ENCODE data around the gene CNTFR.
"Not testable (repeated sequence)": the region's sequence is repeated elsewhere in the genome, so short reads cannot be mapped to it uniquely, and the experiment has no call there.

CNTFR gene

DNA sequence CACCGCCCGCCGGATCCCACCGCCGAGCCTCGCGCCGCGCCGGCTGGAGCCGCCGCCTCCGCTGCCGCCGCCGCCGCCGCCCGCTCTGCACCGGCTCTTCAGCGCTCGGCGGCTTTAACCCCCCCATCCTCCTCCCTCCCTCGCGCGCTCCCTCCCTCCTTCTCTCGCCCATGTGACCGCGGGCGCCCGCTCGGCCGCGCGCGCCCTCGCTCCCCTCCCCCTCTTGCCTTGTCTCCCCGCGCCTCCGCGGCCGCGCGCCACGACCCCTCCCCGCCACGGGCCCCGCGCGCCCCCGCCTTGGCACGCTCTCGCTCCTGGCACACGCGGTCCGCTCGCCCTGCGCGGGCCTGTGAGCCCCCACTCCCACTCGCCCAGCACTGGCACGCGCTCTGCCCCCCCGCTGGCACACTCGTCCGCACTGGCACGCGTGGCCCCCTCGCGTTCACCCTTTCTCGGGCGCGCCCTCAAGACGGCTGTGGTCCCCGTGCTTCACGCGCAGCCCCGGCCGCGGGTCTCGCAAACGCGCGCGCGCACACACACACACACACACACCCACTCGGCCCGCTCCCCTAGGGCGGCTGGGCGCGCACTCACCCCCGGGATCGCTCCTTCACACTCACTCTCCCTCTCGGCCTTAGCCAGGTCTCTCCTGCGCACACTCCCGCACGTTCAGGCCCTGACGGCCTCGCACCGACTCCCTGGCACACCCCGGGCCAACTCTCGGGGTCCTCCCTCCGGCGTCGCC, at the start of gene CNTFR:
CNTFR (minus strand) TSS at position 89 of the 745 bp plus-strand sequence. CDS start 20,743 bp downstream, outside the sequence.
- DNase-seq = peak; percentile 87

DNA sequence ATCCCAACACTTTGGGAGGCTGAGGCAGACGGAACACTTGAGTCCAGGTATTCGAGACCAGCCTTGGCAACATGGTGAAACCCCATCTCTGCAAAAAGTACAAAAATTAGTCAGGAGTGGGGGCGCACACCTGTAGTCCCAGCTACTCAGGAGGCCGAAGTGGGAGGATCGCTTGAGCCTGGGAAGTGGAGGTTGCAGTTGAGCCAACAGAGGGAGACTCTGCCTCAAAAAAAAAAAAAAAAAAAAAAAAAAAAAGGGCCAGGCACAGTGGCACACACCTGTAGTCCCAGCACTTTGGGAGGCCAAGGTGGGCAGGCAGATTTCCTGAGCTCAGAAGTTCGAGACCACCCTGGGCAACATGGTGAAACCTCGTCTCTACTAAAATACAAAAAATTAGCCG, 49.8 kb upstream of the CNTFR start:
- DNase-seq = not testable (repeated sequence)

- DNase-seq = no peak
Measured at GRCh38 chr9:34638138-34638445, 48.6 kb upstream of the CNTFR start.

- DNase-seq = peak; percentile 98
Measured at GRCh38 chr9:34637356-34638137, 48.0 kb upstream of the CNTFR start, which contains the start of gene SIGMAR1. TSS of gene SIGMAR1 (minus strand) at chr9:34637787. CDS start at chr9:34637697, 90 bp downstream.

DNA sequence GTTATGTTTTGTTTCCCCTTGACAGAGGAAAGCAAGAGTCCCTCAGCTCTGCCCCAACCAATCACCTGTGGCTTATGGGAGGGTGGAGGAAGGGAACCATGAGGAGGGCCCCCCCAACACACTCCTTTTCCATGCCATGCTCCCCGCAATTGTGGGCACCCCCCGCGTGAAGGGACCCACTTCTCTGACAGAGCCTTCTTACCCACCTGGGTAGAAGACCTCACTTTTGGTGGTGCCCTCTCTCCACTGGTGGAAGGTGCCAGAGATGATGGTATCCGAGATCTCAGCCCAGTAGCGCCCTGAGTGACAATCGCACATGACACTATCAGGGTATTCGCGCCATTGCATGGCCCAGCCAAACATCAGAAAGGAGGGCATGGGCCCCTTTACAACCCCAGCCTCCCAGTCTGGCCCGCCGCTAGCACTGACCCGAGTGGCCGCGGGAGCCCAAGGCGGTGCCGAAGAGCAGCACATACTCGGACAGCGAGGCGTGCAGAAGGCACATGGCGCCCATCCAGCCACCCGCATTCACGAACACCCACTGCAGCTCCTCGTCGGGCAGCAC, 47.3 kb upstream of the CNTFR start:
- no peak for DNase-seq

DNA sequence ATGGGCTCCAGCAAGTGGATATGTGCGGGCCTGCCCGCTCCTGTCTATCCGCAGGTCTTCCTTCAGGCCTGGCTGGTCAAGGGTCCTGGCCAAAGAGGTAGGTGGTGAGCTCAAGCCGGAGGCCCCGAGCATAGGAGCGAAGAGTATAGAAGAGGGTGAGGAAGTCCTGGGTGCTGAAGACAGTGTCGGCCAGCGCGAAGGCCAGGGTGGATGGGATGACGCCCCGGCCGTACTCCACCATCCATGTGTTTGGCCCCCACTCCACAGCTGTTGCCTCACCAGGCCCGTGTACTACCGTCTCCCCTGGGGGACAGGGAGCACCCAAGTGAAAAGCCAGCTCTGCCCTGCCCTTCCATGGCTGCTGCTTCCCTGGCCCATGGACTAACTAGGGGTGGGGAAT, 46.0 kb upstream of the CNTFR start:
- DNase-seq = no peak

GRCh38 chr9:34634551-34635248, 45.2 kb upstream of the CNTFR start:
- DNase-seq = no peak

- DNase-seq = peak; percentile 83
Measured at GRCh38 chr9:34633851-34634550, 44.5 kb upstream of the CNTFR start.

GRCh38 chr9:34633166-34633565, 43.6 kb upstream of the CNTFR start:
- DNase-seq = no peak

DNA sequence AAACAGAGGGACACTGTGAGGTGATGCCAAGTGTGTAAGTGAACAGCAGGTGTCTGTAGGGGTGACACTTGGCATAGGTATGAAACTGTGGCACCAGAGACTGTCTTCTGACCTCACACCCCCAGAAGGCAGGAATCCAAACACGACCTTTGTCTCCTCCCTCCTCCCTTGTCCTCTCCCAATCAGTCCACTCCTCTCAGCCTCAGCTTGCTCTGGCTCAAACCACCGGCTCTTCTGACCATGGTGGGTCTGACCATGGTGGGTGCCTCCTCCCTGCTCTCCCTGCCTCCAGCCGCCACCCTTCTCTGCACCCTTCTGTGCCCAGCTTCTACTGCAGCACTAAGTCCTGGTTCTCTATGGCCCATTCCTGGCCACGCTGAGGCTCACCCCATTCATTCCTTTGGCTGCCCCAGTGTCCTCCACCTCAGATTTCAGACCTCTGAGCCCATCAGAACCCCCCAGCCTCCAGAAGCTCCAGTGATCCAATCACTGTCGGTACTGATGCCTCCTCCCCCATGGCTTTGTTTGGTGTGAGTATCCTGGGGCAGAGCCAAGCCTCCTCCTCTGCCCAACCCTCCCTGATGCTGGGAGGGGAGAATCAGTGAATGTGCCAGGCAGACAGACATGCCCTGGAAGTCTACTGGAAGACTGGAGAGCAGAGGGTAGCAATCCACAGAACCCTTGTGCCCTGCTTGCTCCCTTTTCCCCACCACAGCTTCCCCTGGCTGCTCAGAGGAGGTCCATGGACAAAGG, 41.1 kb upstream of the CNTFR start:
- no peak for DNase-seq

DNA sequence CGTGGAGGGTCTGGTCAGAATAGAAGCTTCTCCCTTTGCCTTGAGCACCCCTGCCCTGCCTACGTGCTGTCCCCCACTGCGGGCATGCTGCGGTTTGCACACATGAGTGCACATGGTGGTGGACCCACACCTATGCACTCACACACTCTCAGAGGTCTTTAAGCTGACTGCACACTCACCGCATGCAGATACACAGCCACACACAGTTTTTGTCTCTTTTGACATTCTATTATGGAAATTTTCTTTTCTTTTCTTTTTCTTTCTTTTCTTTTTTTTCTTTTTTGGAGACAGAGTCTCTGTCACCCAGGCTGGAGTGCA, 39.9 kb upstream of the CNTFR start:
- no peak for DNase-seq

- DNase-seq = peak; percentile 47
Measured at GRCh38 chr9:34628656-34629490, 39.3 kb upstream of the CNTFR start, which contains the start of gene ARID3C. TSS of gene ARID3C (minus strand) at chr9:34629066. CDS start at chr9:34628014, 1,052 bp downstream.

DNA sequence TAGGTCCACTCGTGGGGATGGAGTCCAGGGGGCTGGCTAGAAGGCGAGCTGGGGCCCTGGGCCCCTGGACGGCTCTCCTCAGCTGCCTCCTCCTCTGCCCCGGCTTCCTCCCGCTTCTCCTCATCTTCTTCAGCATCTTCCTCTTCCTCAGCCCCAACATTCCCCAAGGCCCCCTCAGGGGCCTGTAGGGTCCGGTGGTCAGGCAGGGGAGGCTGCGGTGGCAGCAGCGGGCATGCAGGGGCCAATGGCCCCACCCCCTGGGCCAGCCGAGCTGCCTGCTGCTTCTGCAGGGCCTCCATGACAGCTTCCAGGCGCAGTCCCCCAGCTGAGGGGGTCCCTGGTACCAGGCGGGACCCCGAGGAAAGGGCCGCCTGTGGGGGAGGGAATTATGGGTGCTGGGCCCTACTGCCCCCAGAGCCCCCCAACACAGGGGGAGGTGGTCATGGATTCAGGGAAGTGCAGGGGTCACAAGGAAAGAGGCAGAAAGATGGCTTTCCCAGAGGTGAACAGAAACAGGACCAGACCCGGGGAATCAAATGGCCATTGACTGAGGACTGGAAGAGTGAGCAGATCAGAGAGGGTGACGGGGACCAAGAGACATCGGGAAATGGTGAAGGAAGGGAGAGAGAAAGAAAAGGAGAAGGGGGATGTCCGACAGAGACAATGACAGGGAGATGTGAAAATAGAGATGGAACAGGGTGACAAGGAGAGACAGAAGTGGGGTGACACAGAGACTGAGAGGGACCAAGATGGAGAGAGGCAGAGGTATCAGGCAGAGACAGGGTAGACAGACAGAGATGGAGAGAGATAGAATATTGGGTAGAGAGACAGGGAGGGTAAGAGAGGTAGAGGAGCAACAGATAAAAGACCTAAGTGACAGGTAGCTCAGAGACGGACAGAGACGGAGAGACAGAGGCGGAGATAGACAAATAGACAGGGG, 38.5 kb upstream of the CNTFR start:
- DNase-seq = no peak

DNA sequence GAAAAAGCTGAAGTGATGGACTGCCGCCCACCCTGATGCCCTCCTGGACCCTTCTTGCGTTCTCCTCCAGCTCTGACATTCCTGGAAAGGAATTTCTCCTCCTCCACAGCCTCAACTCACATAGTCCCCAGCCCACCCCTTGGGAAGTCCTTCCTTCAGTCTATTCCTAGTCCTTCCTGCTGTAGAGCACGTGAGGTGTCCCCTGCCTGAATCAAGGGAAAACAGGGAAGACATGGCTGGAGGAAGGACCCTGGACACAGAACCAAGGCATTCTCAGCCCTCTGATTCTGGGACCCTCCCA, 35.6 kb upstream of the CNTFR start:
- DNase-seq = no peak

DNA sequence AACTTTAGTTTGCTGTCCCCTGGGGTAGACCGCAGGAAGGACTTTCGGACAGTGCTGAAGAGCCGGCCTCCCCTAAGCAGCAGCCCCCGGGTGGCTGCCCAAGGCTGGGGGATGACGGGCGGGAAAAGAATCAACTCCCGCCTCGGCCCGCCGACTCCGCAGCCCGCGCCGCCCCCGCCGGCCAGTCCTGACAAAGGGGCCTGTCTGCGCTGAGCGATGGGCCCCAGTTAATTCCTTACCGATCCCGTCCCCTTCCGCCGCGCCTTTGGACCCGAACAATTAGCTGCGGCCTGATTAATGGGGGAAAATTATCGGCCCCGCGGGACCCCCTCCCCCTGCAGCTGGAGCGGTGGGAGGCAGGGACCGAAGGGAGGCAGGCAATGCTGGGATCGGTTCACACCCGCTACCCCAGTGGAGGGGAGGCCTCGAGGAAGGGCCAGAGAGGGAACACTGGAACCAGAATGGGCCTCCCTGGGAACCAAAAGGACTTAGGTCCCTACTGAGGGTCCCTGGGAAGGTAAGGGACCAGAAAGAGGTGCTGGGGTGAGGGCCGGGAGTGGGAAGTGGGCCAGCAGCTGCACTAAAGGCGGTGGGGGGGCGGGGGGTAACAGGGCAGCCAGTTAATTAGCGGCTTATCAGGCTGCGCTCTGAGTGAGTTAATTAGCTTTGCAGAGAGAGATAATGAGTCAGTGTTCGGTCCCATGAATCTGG, 35.1 kb upstream of the CNTFR start:
- DNase-seq = peak; percentile 54

GRCh38 chr9:34623374-34624235, 34.1 kb upstream of the CNTFR start:
- peak; percentile 35 for DNase-seq

DNA sequence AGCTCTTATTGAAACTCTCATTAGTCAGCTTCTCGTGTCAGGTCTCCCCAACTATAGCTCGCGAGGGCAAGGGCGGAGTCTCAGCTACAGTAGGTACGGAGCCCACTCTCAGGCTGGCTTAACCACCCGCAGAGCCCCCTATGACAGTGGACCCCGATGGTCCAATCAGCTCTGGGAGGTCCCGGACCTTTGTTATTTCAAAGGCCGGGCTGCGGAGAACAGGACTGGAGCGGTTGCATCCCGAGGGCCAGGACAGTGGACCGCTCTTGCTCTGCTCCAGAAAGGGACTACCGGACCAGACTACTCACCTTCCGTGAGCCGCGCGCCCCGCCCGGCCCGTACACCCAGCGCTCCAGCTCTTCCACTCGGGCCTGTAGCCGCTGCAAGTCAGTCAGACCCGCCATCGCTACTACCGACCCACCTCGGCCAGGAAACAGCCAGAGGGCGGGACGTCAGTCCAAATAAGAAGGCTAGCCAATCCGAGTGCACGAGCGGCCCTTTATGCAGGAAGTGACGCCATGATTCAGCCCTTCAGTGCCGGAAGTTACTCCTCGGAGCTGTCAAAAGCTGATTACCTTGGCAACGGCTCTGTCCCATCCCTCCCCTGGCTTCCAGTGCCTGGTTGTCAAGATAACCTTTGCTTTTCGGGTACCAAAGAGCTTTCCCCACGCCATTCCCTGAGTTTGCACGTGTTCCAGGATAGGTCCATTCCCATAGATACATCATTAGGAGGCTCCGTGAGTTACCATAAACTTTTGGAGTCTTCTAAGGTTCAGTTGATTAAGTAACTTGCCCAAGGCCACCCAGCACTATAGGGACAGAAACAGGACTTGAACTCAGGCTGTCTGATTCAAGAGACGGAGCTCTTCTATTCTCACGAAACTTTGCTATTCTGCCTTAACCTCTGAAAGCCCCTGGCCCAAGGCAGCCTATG, 30.8 kb upstream of the CNTFR start, which contains the start of gene DCTN3:
DCTN3 (minus strand) TSS at position 435 of the 934 bp plus-strand sequence; CDS start at position 404, 31 bp downstream.
- peak; percentile 97 for DNase-seq

Data from eye (tissue), 1 donor.